ENCODE data around the gene SPIN2A. TPM values are rescaled to one million over a fixed set of nuclear protein-coding genes. Genes with fewer than 3 reads are reported as not detected.
"Not testable (repeated sequence)": the region's sequence is repeated elsewhere in the genome, so short reads cannot be mapped to it uniquely, and the experiment has no call there.

Gene SPIN2A
- total RNA-seq: 1 to 10 TPM in 3 of 5 donors, under 1 TPM in 1, not detected in 1; 0.87 to 2.9 (median 1.2) TPM
- under 1 TPM in 2 of 3 donors, not detected in 1; 0.19 to 0.38 TPM for polyA plus RNA-seq
- long read RNA-seq, donor 1, partial matches to known transcripts: 0 of 1 reads
- long read RNA-seq, donor 1, other reads (novel, unspliced or antisense): 0 of 1 reads
- long read RNA-seq, donor 2: 0 reads
- long read RNA-seq, donor 3, partial matches to known transcripts: 0 of 1 reads
- long read RNA-seq, donor 3, other reads (novel, unspliced or antisense): 0 of 1 reads
- long read RNA-seq, donor 4: 0 reads
- long read RNA-seq, donor 5, partial matches to known transcripts: 0 of 4 reads
- long read RNA-seq, donor 5, other reads (novel, unspliced or antisense): 0 of 4 reads
- long read RNA-seq, donor 6, partial matches to known transcripts: 6 of 7 reads
- long read RNA-seq, donor 6, other reads (novel, unspliced or antisense): 0 of 7 reads
- long read RNA-seq, donor 7, partial matches to known transcripts: 0 of 2 reads
- long read RNA-seq, donor 7, other reads (novel, unspliced or antisense): 0 of 2 reads
- long read RNA-seq, donor 8, partial matches to known transcripts: 0 of 2 reads
- long read RNA-seq, donor 8, other reads (novel, unspliced or antisense): 0 of 2 reads
- long read RNA-seq, donor 9, partial matches to known transcripts: 0 of 1 reads
- long read RNA-seq, donor 9, other reads (novel, unspliced or antisense): 0 of 1 reads
- long read RNA-seq, donor 10, partial matches to known transcripts: 0 of 1 reads
- long read RNA-seq, donor 10, other reads (novel, unspliced or antisense): 0 of 1 reads

DNA sequence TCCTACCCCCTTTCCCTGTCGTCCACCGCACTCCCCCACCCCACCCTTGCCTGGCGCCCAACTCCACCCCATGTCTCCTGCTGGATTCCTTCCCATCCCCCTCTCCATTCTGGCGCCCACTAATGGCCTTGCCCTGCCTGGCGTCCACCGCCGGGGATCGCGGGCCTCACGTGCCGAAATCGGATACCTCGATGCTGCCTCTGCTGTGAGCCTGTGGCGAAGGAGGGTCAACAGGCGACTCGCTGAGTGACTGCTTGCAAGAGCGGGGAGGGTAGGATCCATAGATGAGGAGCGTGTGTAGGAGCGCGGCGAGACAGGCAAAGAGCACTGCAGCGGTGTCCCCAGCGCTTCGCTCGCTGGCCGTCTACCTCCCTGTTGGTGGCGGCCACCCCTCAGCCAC, at the start of gene SPIN2A:
Gene SPIN2A (minus strand): TSS at position 325 of the 400 bp plus-strand sequence. CDS start 800 bp downstream, outside the sequence.
- H3K36me3 ChIP-seq; intact Hi-C loops (cut with DNase I; ENCODE audit: low total_unique reads); H3K4me1 ChIP-seq; H3K9me3 ChIP-seq; H3K27me3 ChIP-seq; H3K27ac ChIP-seq: not testable (repeated sequence)
- peak within 1 kb of the TSS in 3 of 4 donors; percentile 11 to 24 (median 21) for H3K4me3 ChIP-seq
- WGBS, 5 donors: 20 to 66% (median 42%) methylated on average over 11 to 27 of the region's 27 CpGs
- DNase-seq: peak in 1 of 2 donors; percentile 54

DNA sequence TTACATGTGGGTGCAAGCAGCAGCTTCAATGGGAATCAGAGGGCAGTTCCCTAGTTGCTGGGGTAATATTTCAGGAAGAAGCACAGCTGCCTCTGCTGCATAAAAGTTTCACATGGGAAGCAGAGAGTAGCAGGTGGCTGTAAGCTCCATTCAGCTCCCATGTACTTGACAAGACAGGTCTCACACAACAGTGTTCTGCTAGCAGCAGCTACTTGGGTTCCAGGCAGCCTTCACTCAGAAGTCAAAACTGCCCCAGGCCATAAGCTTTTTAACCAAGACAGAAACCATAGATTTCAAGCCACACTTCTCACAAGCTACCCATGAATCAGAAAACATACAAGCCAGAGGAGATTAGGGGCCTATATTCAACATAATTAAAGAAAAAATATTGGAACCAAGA, 41.4 kb upstream of the SPIN2A start:
- Histone ChIP-seq H3K27ac (no peak overlapping the region), H3K4me1 (no peaks in the 10 kb centered on the region), H3K36me3 (no peaks in the 10 kb centered on the region), H3K9me3 (peaks cover 0 to 21% (median 11%) of the 10 kb centered on the region in 4 donors), H3K4me3 (no peak overlapping the region), H3K27me3 (peaks cover 0 to 3% (median 0%) of the 10 kb centered on the region in 3 donors)
- TF ChIP-seq POLR2AphosphoS5 (IDR thresholded peaks at IDR 0.05): no peak
- TF ChIP-seq EP300 (IDR thresholded peaks at IDR 0.05): no peak
- TF ChIP-seq, protein P1, sequence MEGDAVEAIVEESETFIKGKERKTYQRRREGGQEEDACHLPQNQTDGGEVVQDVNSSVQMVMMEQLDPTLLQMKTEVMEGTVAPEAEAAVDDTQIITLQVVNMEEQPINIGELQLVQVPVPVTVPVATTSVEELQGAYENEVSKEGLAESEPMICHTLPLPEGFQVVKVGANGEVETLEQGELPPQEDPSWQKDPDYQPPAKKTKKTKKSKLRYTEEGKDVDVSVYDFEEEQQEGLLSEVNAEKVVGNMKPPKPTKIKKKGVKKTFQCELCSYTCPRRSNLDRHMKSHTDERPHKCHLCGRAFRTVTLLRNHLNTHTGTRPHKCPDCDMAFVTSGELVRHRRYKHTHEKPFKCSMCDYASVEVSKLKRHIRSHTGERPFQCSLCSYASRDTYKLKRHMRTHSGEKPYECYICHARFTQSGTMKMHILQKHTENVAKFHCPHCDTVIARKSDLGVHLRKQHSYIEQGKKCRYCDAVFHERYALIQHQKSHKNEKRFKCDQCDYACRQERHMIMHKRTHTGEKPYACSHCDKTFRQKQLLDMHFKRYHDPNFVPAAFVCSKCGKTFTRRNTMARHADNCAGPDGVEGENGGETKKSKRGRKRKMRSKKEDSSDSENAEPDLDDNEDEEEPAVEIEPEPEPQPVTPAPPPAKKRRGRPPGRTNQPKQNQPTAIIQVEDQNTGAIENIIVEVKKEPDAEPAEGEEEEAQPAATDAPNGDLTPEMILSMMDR (IDR thresholded peaks at IDR 0.05): no peak
- no peak for TF ChIP-seq POLR2A (IDR thresholded peaks at IDR 0.05)
- intact Hi-C loops (cut with DNase I; ENCODE audit: low total_unique reads): no loop called here
- DNase-seq: no peak

DNA sequence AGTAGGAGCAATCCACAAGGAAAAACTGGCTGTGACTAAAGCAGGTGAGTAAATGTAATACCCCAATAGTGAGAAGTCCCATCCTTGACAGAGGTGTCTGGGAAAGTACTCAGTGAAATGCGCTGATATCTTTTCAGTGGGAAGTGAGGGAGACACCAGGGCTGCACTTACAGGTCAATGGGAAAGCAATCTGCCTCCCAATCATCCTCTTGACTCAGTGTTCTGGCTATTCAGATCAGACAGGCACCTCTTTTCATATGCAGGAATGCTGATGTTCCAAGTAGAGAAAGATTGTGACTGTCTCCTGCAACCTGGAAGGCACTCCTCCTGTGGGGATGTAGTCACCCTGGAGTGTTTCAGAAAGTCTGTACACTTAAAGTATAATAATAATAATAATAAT, 39.9 kb upstream of the SPIN2A start:
- Histone ChIP-seq H3K36me3 (no peaks in the 10 kb centered on the region), H3K27me3 (peaks cover 0 to 3% (median 0%) of the 10 kb centered on the region in 3 donors), H3K4me3 (no peak overlapping the region), H3K27ac (no peak overlapping the region), H3K9me3 (peaks cover 0 to 10% (median 4%) of the 10 kb centered on the region in 4 donors), H3K4me1 (no peaks in the 10 kb centered on the region)
- 40 to 66% (median 58%) methylated on average over 1 of the region's 1 CpG for WGBS, 5 donors
- intact Hi-C loops (cut with DNase I; ENCODE audit: low total_unique reads): no loop called here
- DNase-seq: no peak
- TF ChIP-seq POLR2A (IDR thresholded peaks at IDR 0.05) (no peak), POLR2AphosphoS5 (IDR thresholded peaks at IDR 0.05) (no peak)

DNA sequence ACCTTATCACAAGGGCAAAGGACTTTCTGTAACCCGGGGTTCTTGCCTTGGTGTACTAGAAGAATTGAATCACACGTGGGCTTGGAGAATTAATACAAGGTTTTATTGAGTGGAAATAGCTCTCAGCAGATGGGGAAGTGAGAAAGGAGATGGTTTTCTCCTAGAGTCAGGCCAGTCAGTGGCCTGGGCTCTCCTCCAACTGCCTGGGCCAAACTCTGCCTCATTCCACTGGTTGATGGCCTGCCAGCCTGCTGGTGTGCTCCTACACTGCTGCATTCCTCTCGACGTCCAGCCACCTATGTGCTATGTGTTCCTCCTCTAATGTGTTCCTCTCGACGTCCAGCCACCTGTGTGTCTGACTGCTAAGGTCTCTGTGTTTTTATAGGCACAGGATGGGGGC, 35.3 kb upstream of the SPIN2A start:
- intact Hi-C loops (cut with DNase I; ENCODE audit: low total_unique reads): no loop called here
- no peak overlapping the region for H3K4me3 ChIP-seq
- no peak for DNase-seq
- H3K9me3 ChIP-seq: no peaks in the 10 kb centered on the region
- H3K27ac ChIP-seq: no peak overlapping the region
- no peaks in the 10 kb centered on the region for H3K36me3 ChIP-seq
- no peaks in the 10 kb centered on the region for H3K4me1 ChIP-seq
- no peaks in the 10 kb centered on the region for H3K27me3 ChIP-seq
- no peak for TF ChIP-seq POLR2A (IDR thresholded peaks at IDR 0.05)
- no peak for TF ChIP-seq EP300 (IDR thresholded peaks at IDR 0.05)
- TF ChIP-seq, protein P1 (IDR thresholded peaks at IDR 0.05): no peak
- no peak for TF ChIP-seq POLR2AphosphoS5 (IDR thresholded peaks at IDR 0.05)
- 52 to 85% (median 66%) methylated on average over 6 of the region's 6 CpGs for WGBS, 5 donors

DNA sequence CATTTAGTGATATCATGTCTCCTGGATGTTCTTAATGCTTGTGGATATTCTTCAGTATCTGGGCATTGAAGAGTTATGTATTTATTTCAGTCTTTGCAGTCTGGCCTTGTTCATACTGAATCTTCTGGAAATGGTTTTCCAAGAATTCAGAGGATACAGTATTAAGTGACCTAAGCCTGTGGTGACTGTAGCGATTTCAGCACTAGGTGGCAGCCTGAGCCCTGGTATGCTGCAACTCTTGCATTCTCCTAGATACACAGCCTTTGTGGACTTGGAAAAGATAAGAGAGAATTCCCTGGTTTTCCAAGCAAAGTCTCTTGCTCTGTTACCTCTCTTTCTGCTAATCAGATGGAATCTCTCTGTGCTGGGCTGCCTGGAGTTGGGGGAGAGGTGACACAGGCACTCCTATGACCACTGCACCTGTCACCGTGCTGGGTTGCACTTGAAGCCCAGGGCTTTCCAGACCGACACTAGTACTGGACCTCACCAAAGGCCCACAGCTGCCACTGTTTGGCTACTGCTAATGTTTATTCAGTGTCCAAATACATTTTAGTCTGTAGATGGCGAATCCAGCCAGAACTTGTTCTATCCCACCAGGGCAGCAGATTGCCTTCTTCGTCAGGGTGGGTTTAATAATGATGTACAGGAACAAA, 19.3 kb upstream of the SPIN2A start:
- H3K27ac ChIP-seq: no peak overlapping the region
- peak; percentile 37 to 59 for DNase-seq

More for the DNA sequence above, 19.3 kb upstream of the SPIN2A start:
- no peaks in the 10 kb centered on the region for H3K27me3 ChIP-seq
- H3K4me1 ChIP-seq: no peaks in the 10 kb centered on the region
- H3K9me3 ChIP-seq: peaks cover 0 to 30% (median 12%) of the 10 kb centered on the region in 4 donors
- whole genome bisulfite sequencing, 5 donors: 36 to 62% (median 40%) methylated on average over 3 to 5 of the region's 5 CpGs
- TF ChIP-seq POLR2A (IDR thresholded peaks at IDR 0.05): no peak
- TF ChIP-seq, protein P1 (IDR thresholded peaks at IDR 0.05): peak in 2 of 7 experiments; percentile 12 to 23
- no peak for TF ChIP-seq POLR2AphosphoS5 (IDR thresholded peaks at IDR 0.05)
- no peak for TF ChIP-seq EP300 (IDR thresholded peaks at IDR 0.05)
- intact Hi-C loops (cut with DNase I; ENCODE audit: low total_unique reads): no loop called here
- no peaks in the 10 kb centered on the region for H3K36me3 ChIP-seq
- no peak overlapping the region for H3K4me3 ChIP-seq
